ENCODE measurements around the gene CEBPZOS. TPM values are rescaled to one million over a fixed set of nuclear protein-coding genes. Genes with fewer than 3 reads are reported as not detected.

The CEBPZOS gene
- total and polyA plus RNA-seq, 10 of the 15 experiments (the other 5 are each of a cell fraction or from before 2014, with no cell fraction given): 22.9 to 50.8 (median 39.1) TPM

DNA sequence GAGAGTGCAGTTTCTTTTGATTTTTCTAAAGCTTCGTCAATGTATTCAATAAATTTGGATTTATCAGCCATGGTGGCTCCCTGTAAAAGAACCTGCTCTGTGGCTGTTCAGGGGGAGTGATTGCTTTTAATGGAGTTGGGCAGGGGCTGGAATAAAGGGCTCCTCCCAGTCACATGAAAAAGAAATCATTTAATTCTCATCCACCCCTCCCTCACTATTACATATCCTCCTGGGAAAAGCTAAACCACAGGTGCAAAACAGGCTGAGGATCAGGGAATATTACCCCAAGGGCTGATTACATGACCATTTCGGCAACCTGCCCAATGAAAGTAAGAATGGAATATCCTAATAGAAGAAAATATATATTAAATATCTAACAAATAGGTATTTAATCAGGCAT is 7.7 kb upstream of the CEBPZOS start, which contains the start of gene SULT6B1:
TSS of gene SULT6B1 (minus strand) at position 101 of the 400 bp plus-strand sequence. CDS start at position 71, 30 bp downstream.
- no peak for DNase-seq (ENCODE audit: low read depth, low spot score)
- H3K4me1 ChIP-seq (ENCODE audit: control insufficient read depth, insufficient read depth, low read length): no peaks in the 10 kb centered on the region
- POLR2A ChIA-PET: no interaction called here
- H2AFZ ChIP-seq (ENCODE audit: control insufficient read depth, low read depth, low read length): no peak within 1 kb of the TSS
- 67% methylated on average over 2 of the region's 2 CpGs for WGBS (ENCODE audit: insufficient coverage, insufficient replicate concordance, low lambda C conversion rate, missing lambda C conversion rate)
- SMC1A ChIA-PET (ENCODE audit: uncharacterized antibody, unreplicated experiment): no interaction called here
- no peaks in the 10 kb centered on the region for H3K36me3 ChIP-seq (ENCODE audit: control insufficient read depth in 2 of 2, insufficient read depth in 2 of 2, low read length in 1 of 2)
- H3K4me2 ChIP-seq (ENCODE audit: control insufficient read depth, insufficient read depth): no peak within 1 kb of the TSS
- ATAC-seq: no peak
- RAD21 ChIA-PET (ENCODE audit: unreplicated experiment): no interaction called here
- no peaks in the 10 kb centered on the region for H3K79me2 ChIP-seq (ENCODE audit: control insufficient read depth, insufficient read depth, low read length)
- H3K9ac ChIP-seq (ENCODE audit: control insufficient read depth, insufficient read depth, low read length): no peak within 1 kb of the TSS
- no peaks in the 10 kb centered on the region for H3K27me3 ChIP-seq (replicated peaks in 1 of 2; ENCODE audit: control insufficient read depth in 2 of 2, insufficient read depth in 2 of 2, low read length in 1 of 2)
- no peak for FAIRE-seq
- no peak for TF ChIP-seq ESRRA (IDR thresholded peaks at IDR 0.05; ENCODE audit: low read length)
- TF ChIP-seq POLR2AphosphoS2 (IDR thresholded peaks at IDR 0.05; ENCODE audit: low read depth, low read length): no peak
- intact Hi-C loops (cut with micrococcal nuclease; ENCODE audit: unreplicated experiment): no loop called here
- no peak within 1 kb of the TSS for H3K4me3 ChIP-seq
- no peaks in the 10 kb centered on the region for H3K9me3 ChIP-seq (replicated peaks; ENCODE audit: control insufficient read depth, insufficient read depth, low read length)
- CTCF ChIA-PET: interaction anchor here (2.8 kb wide), 1 partner anchor 20 kb away, joined by 10 read pairs; no protein-coding TSS in a partner anchor
- no peaks in the 10 kb centered on the region for H4K20me1 ChIP-seq (ENCODE audit: control insufficient read depth, insufficient read depth)
- BruUV-seq (replicated peaks): no TSS peak
- in situ Hi-C loops (cut with MboI): no loop called here
- H3K27ac ChIP-seq (ENCODE audit: control insufficient read depth, insufficient read depth): no peak within 1 kb of the TSS

DNA sequence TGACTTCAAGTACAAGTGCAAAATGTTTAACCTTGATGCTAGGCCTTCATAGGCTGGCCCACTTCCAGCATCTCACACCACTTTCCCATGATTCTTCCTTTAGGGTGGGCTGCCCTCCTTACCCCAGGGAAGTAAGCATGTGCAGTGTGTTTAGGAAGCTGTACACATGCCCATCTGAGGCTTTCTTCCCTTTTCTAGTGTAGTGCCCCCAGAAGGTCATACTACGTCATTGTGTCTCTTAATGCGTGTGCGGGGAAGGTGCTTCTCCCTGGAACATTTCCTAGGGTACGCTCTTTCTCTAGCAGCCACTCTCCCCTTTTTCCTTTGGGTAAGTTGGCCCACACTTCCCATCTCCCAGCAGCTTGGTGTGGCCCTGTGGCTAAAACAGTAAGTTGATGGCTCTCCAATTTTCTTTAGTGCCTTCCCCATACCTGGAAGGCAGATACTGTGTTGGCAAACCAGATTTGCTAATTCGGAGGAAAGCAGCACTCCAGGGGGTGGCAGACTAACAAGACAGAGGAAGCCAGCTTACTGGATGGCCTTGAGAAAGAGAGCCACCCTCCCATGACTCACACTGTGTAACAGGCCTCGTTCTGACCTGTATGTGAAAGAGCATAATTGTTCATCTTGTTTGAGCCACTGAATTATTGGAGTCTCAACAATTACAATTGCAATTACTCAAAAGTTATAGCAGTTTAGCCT is 6.7 kb upstream of the CEBPZOS start:
- no peak overlapping the region for H3K4me3 ChIP-seq
- no peak overlapping the region for H3K27ac ChIP-seq (ENCODE audit: control insufficient read depth, insufficient read depth)
- H2AFZ ChIP-seq (ENCODE audit: control insufficient read depth, low read depth, low read length): no peak overlapping the region
- no peaks in the 10 kb centered on the region for H3K36me3 ChIP-seq (ENCODE audit: control insufficient read depth in 2 of 2, insufficient read depth in 2 of 2, low read length in 1 of 2)
- ATAC-seq (no peak; the same call in 2 of the 3 replicates), DNase-seq (ENCODE audit: low read depth, low spot score) (no peak), FAIRE-seq (no peak)
- no peak overlapping the region for H3K9ac ChIP-seq (ENCODE audit: control insufficient read depth, insufficient read depth, low read length)
- H3K79me2 ChIP-seq (ENCODE audit: control insufficient read depth, insufficient read depth, low read length): no peaks in the 10 kb centered on the region
- no peaks in the 10 kb centered on the region for H3K9me3 ChIP-seq (replicated peaks; ENCODE audit: control insufficient read depth, insufficient read depth, low read length)
- no peaks in the 10 kb centered on the region for H4K20me1 ChIP-seq (ENCODE audit: control insufficient read depth, insufficient read depth)
- no peak for TF ChIP-seq POLR2AphosphoS2 (IDR thresholded peaks at IDR 0.05; ENCODE audit: low read depth, low read length)
- TF ChIP-seq, protein P1, sequence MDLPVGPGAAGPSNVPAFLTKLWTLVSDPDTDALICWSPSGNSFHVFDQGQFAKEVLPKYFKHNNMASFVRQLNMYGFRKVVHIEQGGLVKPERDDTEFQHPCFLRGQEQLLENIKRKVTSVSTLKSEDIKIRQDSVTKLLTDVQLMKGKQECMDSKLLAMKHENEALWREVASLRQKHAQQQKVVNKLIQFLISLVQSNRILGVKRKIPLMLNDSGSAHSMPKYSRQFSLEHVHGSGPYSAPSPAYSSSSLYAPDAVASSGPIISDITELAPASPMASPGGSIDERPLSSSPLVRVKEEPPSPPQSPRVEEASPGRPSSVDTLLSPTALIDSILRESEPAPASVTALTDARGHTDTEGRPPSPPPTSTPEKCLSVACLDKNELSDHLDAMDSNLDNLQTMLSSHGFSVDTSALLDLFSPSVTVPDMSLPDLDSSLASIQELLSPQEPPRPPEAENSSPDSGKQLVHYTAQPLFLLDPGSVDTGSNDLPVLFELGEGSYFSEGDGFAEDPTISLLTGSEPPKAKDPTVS (IDR thresholded peaks at IDR 0.05; ENCODE audit: low read depth, low read length): no peak
- no peak for TF ChIP-seq CHD4 (IDR thresholded peaks at IDR 0.05)
- TF ChIP-seq FOS (IDR thresholded peaks at IDR 0.05; ENCODE audit: borderline replicate concordance, extremely low read depth, insufficient read length): no peak
- TF ChIP-seq RELA (IDR thresholded peaks at IDR 0.05; ENCODE audit: borderline replicate concordance, partially characterized antibody): no peak
- no peak for TF ChIP-seq DPF2 (IDR thresholded peaks at IDR 0.05)
- TF ChIP-seq, protein P2, sequence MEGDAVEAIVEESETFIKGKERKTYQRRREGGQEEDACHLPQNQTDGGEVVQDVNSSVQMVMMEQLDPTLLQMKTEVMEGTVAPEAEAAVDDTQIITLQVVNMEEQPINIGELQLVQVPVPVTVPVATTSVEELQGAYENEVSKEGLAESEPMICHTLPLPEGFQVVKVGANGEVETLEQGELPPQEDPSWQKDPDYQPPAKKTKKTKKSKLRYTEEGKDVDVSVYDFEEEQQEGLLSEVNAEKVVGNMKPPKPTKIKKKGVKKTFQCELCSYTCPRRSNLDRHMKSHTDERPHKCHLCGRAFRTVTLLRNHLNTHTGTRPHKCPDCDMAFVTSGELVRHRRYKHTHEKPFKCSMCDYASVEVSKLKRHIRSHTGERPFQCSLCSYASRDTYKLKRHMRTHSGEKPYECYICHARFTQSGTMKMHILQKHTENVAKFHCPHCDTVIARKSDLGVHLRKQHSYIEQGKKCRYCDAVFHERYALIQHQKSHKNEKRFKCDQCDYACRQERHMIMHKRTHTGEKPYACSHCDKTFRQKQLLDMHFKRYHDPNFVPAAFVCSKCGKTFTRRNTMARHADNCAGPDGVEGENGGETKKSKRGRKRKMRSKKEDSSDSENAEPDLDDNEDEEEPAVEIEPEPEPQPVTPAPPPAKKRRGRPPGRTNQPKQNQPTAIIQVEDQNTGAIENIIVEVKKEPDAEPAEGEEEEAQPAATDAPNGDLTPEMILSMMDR (IDR thresholded peaks at IDR 0.05 in 2 of 3, conservative IDR thresholded peaks at IDR 0.05 in 1 of 3; ENCODE audit: control insufficient read depth in 2 of 3, extremely low read depth in 1 of 3, insufficient read depth in 1 of 3, low read depth in 3 of 3, low read length in 3 of 3): no peak
- no peak for TF ChIP-seq NR2F1 (conservative IDR thresholded peaks at IDR 0.05)
- no peak for TF ChIP-seq CREM (IDR thresholded peaks at IDR 0.05; ENCODE audit: low read depth)
- TF ChIP-seq EED (IDR thresholded peaks at IDR 0.05; ENCODE audit: low read depth): no peak
- TF ChIP-seq SMAD1 (IDR thresholded peaks at IDR 0.05; ENCODE audit: low read depth, partially characterized antibody): no peak
- TF ChIP-seq FOXM1 (IDR thresholded peaks at IDR 0.05; ENCODE audit: low read depth, low read length): no peak
- H3K4me2 ChIP-seq (ENCODE audit: control insufficient read depth, insufficient read depth): no peak overlapping the region
- ChIA-PET RAD21 (ENCODE audit: unreplicated experiment) (no interaction called here), CTCF (interaction anchor here (2.8 kb wide), 1 partner anchor 21 kb away, joined by 10 read pairs; no protein-coding TSS in a partner anchor), POLR2A (no interaction called here), SMC1A (ENCODE audit: uncharacterized antibody, unreplicated experiment) (no interaction called here)
- in situ Hi-C loops (cut with MboI) (no loop called here), intact Hi-C loops (cut with micrococcal nuclease; ENCODE audit: unreplicated experiment) (no loop called here)
- 68% methylated on average over 6 of the region's 6 CpGs for WGBS (ENCODE audit: insufficient coverage, insufficient replicate concordance, low lambda C conversion rate, missing lambda C conversion rate)
- BruUV-seq (replicated peaks): no TSS peak
- H3K27me3 ChIP-seq (replicated peaks in 1 of 2; ENCODE audit: control insufficient read depth in 2 of 2, insufficient read depth in 2 of 2, low read length in 1 of 2): no peaks in the 10 kb centered on the region
- H3K4me1 ChIP-seq (ENCODE audit: control insufficient read depth, insufficient read depth, low read length): no peaks in the 10 kb centered on the region
